Heart right ventricle (tissue), 16 donors: ENCODE data around the gene SEMA3C. TPM values are rescaled to one million over a fixed set of nuclear protein-coding genes. Genes with fewer than 3 reads are reported as not detected.

Experiments used
- ATAC-seq, 8 donors: fragments of 200-7000 bp; cut with Tn5 transposase; one replicate each; pipeline ENCODE4 v1.9.1; 2020; ENCODE audit warnings: mild to moderate bottlenecking in 8 of 8, moderate library complexity in 8 of 8, moderate number of reproducible peaks in 1 of 8
- DNase-seq, 2 donors: peaks; one replicate each; pipeline ENCODE4 v3.0.0-alpha.2; 2020
- H3K27ac ChIP-seq, 10 donors: fragments of 200-600 bp; sonication (generic) in 2 of 10; one replicate each; pipeline versions ENCODE4 v1.5.0 to v1.8.0; 2020 to 2022; ENCODE audit warnings: mild to moderate bottlenecking in 3 of 10
- H3K27me3 ChIP-seq, 7 donors: fragments of 200-600 bp; one replicate each; pipeline ENCODE4 v1.8.0; 2021 to 2022; ENCODE audit warnings: mild to moderate bottlenecking in 2 of 7
- H3K36me3 ChIP-seq, 9 donors: fragments of 200-600 bp; sonication (generic) in 1 of 9; one replicate each; pipeline versions ENCODE4 v1.5.0 to v1.8.0; 2020 to 2022; ENCODE audit warnings: mild to moderate bottlenecking in 2 of 9
- H3K4me1 ChIP-seq, 9 donors: fragments of 200-600 bp; sonication (generic) in 1 of 9; one replicate each; pipeline versions ENCODE4 v1.5.0 to v1.8.0; 2020 to 2022; ENCODE audit warnings: mild to moderate bottlenecking in 4 of 9
- H3K4me3 ChIP-seq, 10 donors: fragments of 200-600 bp; sonication (generic) in 2 of 10; one replicate each; pipeline versions ENCODE4 v1.5.0 to v1.8.0; 2020 to 2022; ENCODE audit warnings: mild to moderate bottlenecking in 7 of 10, moderate library complexity in 2 of 10
- H3K9me3 ChIP-seq, 11 donors: fragments of 200-600 bp in 10 of 11; sonication (generic) in 2 of 11; one replicate each; pipeline versions ENCODE4 v1.5.0 to v1.8.0; 2013 to 2022; ENCODE audit warnings: mild to moderate bottlenecking in 2 of 11, control low read depth in 1 of 11, moderate library complexity in 1 of 11
- WGBS, 2 donors: extraction: QIAGEN DNeasy Blood & Tissue Kit; methylation state at CpG; one replicate each; pipeline ENCODE4 v1.1.7; 2013; ENCODE audit warnings: inconsistent platforms in 1 of 2; 5-methylcytosine and 5-hydroxymethylcytosine counted together
- intact Hi-C, 10 donors: fragments of 100-400 bp; cut with DNase I; formaldehyde crosslinking; loops; one replicate each; pipeline versions ENCODE4 v1.11.1 to v1.14.2; 2022
- polyA plus RNA-seq, 2 donors: library from polyadenylated mRNA; stranded (reverse); fragments of 200-250 nt; gene quantifications; one replicate each; pipeline ENCODE4 v1.2.3, GENCODE V29; 2013
- total RNA-seq, 10 donors: library from RNA; stranded (reverse); fragmentation: NEBNext Ultra II Directional in 3 of 10; extraction: Animal tissue kit (Norgen Biotek cat#: 25700) in 3 of 10; gene quantifications; one replicate each; pipeline versions ENCODE4 v1.2.1 to v1.2.4, GENCODE V29; 2021 to 2023
- TF ChIP-seq, protein P1 (sequence below), 9 donors: fragments of 200-600 bp; sonication (generic) in 2 of 9; IDR thresholded peaks; one replicate each; pipeline versions ENCODE4 v1.5.0 to v1.8.0; 2021 to 2022; ENCODE audit warnings: antibody characterized with exemption in 9 of 9, mild to moderate bottlenecking in 5 of 9, moderate library complexity in 1 of 9
- donor health status: Arrhythmogenic right ventricular cardiomyopathy.
- donor health status: ischemic (EF 13 %, LVEDD 7.1; RV severe dilation, severe dysfunction).
- donor health status: healthy with polysubstance abuse.
- donor health status: DM: no; HTN: yes; CAD: no.
- donor health status: DM: no; HTN: no; CAD: no.
- donor health status: ischemic (EF 25% LVEDD 6.9; RV normal size, moderate dysfunction).
- donor health status: ischemic (EF 25% LVEDD 5.7; RV mildly dilated, moderate dysfunction).
- donor health status: healthy.
- donor health status: DM: yes; HTN: yes; CAD: no.
- donor health status: Ischemic cardiomyopathy.
- donor health status: ischemic (EF 35%, LVEDD 5.7; RV mildly dilated, moderate dysfunction).
- donor health status: nonischemic (EF 11% LVEDD 7.7; RV severe dilation, severe dysfunction).
- donor health status: DM: yes; HTN: yes; CAD: no.
- donor health status: PGD.
- donor health status: ischemic (EF 29% LVEDD 5.4; RV normal size, mild dysfunction).
- donor health status: nonischemic (EF 23%, LVEDD 6.1; RV moderate dilation, normal function).

The SEMA3C gene
- total and polyA plus RNA-seq, 12 donors: 14.5 to 83.2 (median 57.3) TPM

DNA sequence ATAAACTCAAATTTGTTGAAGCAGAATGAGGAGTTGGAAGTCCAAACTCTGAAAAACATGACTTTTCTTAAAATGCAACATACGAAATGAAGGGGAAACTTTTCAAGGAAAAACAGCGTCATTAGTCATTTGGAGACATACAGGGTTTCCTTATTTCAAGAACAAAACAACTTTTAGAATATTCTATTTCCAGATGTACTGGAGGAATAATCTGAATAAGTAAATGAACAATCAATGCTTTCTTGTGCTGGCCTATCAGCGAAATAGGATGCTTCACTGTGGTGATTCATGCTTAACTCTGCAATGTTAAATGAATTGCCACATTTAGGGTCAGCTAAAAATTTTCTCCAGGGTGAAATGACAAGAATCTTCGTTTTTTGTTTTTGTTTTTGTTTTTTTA, 114.3 kb downstream of the SEMA3C start:
- DNase-seq: no peak
- Histone ChIP-seq H3K36me3 (peaks cover 0 to 12% (median 0%) of the 10 kb centered on the region in 9 donors), H3K27ac (no peak overlapping the region), H3K4me3 (no peak overlapping the region), H3K9me3 (peaks cover 0 to 2% (median 0%) of the 10 kb centered on the region in 11 donors), H3K4me1 (peaks cover 0 to 10% (median 3%) of the 10 kb centered on the region in 9 donors), H3K27me3 (no peaks in the 10 kb centered on the region)
- 71 to 79% methylated on average over 4 of the region's 4 CpGs for WGBS, 2 donors
- TF ChIP-seq, protein P1, sequence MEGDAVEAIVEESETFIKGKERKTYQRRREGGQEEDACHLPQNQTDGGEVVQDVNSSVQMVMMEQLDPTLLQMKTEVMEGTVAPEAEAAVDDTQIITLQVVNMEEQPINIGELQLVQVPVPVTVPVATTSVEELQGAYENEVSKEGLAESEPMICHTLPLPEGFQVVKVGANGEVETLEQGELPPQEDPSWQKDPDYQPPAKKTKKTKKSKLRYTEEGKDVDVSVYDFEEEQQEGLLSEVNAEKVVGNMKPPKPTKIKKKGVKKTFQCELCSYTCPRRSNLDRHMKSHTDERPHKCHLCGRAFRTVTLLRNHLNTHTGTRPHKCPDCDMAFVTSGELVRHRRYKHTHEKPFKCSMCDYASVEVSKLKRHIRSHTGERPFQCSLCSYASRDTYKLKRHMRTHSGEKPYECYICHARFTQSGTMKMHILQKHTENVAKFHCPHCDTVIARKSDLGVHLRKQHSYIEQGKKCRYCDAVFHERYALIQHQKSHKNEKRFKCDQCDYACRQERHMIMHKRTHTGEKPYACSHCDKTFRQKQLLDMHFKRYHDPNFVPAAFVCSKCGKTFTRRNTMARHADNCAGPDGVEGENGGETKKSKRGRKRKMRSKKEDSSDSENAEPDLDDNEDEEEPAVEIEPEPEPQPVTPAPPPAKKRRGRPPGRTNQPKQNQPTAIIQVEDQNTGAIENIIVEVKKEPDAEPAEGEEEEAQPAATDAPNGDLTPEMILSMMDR (IDR thresholded peaks at IDR 0.05): no peak
- intact Hi-C loops: no loop called here
- ATAC-seq: no peak

DNA sequence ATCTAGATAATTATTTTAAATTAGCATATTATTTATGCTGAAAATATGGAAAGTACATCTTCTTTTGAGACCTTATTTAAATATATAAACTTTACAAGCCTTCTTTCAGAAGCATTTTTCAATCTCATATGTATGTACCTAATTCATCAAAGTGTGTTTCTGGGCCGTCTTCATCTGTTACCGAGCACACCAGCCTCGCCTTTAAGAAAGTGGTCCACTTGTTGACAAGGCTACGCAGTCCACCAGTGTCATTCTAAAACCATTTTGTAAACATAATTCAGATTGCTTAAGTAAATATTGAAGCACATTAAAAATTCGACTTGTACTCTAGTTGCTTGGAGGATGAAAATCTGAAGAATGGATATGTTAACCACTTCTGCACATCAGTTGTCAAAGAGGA, 116.3 kb downstream of the SEMA3C start:
- Histone ChIP-seq H3K4me3 (no peak overlapping the region), H3K4me1 (peaks cover 0 to 9% (median 2%) of the 10 kb centered on the region in 9 donors), H3K27ac (no peak overlapping the region), H3K27me3 (no peaks in the 10 kb centered on the region), H3K9me3 (no peaks in the 10 kb centered on the region), H3K36me3 (peaks cover 0 to 16% (median 0%) of the 10 kb centered on the region in 9 donors)
- WGBS, 2 donors: 80 to 88% methylated on average over 5 of the region's 5 CpGs
- TF ChIP-seq, protein P1 (IDR thresholded peaks at IDR 0.05): no peak
- ATAC-seq (no peak), DNase-seq (no peak)
- intact Hi-C loops: no loop called here

DNA sequence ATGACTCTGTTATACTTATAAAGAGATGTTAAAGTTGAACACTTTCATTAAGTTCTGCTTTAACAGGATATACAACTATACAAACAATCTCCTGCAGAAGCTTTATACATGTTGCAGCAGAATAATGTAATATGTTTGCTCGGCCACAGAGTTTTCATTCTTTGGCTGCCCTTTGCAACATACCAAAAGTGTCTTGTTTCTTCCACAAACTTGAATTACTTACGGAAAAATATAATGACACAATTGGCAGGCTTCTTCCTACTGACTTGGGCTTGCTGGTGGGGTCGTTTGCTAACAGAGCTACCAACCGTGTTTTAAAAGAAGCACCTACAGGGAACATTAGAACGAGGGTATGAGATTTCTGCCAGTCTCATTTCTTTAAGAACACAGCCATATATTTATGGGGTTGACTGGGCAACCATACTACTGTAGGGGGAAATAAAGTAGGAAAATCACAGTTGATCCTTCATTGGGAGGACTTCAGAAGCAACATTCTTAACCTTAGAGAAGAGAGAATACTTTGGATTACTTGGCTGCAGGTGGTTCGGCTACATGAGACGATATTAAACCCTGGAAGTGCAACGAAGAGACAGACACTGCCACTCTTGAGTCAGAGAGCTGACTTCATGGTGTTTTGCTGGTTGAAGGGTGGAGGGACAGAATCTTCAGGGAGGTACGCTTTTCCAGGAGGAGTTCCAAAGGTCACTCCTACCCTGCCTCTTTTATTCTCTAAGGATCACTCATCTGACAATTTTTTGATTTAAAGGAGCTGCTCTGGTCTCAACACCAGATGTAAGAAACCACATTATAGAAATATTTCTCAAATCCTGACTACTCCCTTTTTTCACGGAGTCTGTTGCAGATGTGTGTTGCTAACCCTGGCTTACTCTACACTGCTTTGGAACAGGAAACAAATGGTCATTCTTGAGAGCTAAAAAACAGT, 123.9 kb downstream of the SEMA3C start:
- peak in 5 of 8 donors; percentile 27 to 63 (median 46) for ATAC-seq
- intact Hi-C loops: loop anchor here in 2 of 10 donors (10.0 kb wide), 2 partner anchors 60 to 120 kb away; partner anchors contain the start of gene SEMA3C (in 1 of the 2)

DNA sequence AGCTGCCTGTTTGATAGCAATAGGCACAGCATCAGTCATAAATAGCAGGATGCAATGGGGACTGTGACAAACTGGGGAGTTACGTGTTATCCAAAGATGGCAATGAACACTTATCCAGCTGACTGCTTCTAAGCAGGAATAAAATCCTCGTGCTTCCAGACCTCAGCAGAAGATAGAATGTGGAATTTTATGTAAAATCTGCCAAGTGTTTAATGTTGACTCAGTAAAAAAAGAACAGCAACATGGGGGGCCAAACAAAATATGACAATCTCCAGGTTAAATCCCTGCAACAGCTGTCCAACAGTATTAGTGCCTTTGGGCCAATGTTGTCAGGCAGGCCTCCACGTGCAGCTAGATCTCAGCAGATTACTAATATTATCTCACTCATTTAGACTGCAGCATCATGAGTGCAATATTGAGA, 127.3 kb downstream of the SEMA3C start:
- H3K27ac ChIP-seq: peak overlapping the region; percentile 4 to 83 (median 63)
- peaks cover 0 to 17% (median 0%) of the 10 kb centered on the region in 9 donors for H3K36me3 ChIP-seq
- H3K9me3 ChIP-seq: no peaks in the 10 kb centered on the region
- DNase-seq (no peak), ATAC-seq (peak; percentile 50 to 90 (median 76))
- WGBS, 2 donors: 12 to 30% methylated on average over 3 of the region's 3 CpGs
- H3K4me1 ChIP-seq: peaks cover 0 to 38% (median 19%) of the 10 kb centered on the region in 9 donors
- intact Hi-C loops: loop anchor here in 2 of 10 donors (10.0 kb wide), 2 partner anchors 57 to 123 kb away; partner anchors contain the start of gene SEMA3C (in 1 of the 2)
- TF ChIP-seq, protein P1 (IDR thresholded peaks at IDR 0.05): no peak
- no peaks in the 10 kb centered on the region for H3K27me3 ChIP-seq
- H3K4me3 ChIP-seq: no peak overlapping the region

More for the DNA sequence above, 123.9 kb downstream of the SEMA3C start:
- peaks cover 0 to 37% (median 19%) of the 10 kb centered on the region in 9 donors for H3K4me1 ChIP-seq
- TF ChIP-seq, protein P1 (IDR thresholded peaks at IDR 0.05): no peak
- no peak overlapping the region for H3K4me3 ChIP-seq
- no peaks in the 10 kb centered on the region for H3K9me3 ChIP-seq
- H3K36me3 ChIP-seq: peaks cover 0 to 15% (median 0%) of the 10 kb centered on the region in 9 donors
- no peak for DNase-seq
- WGBS, 2 donors: 63 to 71% methylated on average over 10 of the region's 10 CpGs
- peak overlapping the region in 6 of 10 donors; percentile 7 to 70 (median 28) for H3K27ac ChIP-seq
- no peaks in the 10 kb centered on the region for H3K27me3 ChIP-seq
